NCI-H2081 (cell line): ENCODE results near the gene MTNR1A.

Experiments
- DNase-seq, 2 experiments: peaks; one replicate each; lab custom pipeline; 2025; lab: John Stamatoyannopoulos, UW

MTNR1A gene

DNA sequence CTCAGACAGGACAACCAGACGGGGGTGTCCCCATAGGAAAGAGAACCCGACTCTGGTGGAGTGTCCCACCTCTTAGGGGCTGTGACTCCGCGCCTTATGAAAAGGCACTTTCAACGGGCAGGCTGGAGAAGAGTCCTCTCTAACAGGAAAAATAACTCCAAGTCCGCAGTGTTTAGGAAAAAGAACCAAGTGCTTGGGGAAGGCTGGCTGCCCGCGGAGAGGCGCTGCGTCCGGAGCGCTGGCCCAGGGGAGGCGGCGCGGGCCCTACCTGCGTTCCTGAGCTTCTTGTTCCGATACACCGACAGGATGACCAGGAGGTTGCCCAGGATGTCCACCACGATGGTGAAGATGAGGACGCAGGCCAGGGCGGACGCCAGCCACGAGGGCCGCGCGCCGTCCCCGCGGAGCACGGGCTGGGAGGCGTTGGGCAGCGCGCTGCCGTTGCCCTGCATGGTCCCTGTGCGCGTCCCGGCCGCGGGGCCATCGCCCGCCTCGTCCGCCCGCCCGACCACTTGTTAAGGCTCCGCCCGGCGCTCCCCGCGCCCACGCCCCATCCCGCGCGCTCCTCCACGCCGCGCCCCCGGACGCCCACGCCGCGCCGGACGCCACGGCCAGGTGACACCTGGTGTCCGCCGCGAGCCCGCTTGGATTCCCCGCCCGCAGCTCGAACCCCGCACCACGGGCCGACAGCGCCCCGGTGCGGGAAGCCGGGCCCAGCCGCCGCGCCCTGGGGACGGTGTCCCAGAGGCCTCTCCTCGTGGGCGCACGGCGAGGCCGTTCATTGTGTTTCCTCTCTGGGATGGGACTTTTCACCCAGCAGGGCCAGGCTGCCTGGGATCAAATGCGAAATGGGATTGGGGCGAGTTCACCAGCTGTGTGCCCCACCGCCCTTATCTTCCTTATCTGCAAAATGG lies at the start of gene MTNR1A:
TSS of gene MTNR1A (minus strand) at position 654 of the 914 bp plus-strand sequence. CDS start at position 452, 202 bp downstream.
- no peak for DNase-seq

- no peak for DNase-seq
Observed at GRCh38 chr4:186604124-186604807, 48.9 kb upstream of the MTNR1A start.

GRCh38 chr4:186602978-186603377 lies 47.6 kb upstream of the MTNR1A start:
- DNase-seq: no peak

DNA sequence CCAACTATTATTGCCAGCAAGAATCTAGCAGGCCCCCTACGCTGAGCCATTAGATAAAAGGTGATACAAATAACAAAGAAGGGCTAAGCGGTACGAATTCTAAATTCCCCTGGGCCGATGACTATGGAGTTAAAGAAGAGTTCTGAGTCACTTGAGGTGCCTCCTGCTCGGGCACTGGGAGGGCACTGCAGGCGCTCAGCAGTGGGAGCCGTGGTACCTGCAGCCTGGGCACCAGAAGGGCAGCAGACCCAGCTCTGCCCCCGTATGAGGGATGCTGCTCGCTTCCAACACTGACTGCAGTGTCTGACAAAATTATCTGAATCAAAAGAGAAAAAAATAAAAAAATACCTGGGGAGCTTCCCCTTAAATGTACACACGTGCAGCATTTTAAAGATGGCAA lies 44.1 kb upstream of the MTNR1A start:
- DNase-seq: no peak

- DNase-seq: no peak
Observed at GRCh38 chr4:186598686-186599085, 43.3 kb upstream of the MTNR1A start.

DNA sequence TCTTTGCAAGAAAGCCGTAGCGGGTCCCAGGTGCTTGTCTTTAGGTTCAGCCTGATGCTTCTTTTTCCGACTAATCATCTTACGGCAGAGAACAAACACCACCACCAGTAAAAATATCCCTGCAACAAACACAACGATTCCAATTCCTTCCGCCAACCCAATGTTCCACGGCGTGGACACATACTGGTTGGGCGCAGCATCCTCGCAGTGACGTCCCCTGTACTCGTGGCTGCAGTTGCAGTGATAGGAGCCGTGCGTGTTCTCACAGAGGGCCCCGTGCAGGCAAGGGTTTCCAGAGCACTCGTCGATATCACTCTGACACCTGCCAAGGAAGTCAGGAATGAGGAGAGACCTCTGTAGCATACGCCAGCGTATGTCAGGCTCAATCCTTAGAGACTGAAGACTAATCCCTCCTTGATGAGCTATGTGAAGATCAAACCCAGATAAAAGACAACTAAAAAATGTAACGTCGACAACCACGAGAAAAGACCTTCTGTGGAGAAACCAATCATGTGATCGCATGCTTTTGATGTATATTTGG lies 41.6 kb upstream of the MTNR1A start:
- DNase-seq: no peak

DNA sequence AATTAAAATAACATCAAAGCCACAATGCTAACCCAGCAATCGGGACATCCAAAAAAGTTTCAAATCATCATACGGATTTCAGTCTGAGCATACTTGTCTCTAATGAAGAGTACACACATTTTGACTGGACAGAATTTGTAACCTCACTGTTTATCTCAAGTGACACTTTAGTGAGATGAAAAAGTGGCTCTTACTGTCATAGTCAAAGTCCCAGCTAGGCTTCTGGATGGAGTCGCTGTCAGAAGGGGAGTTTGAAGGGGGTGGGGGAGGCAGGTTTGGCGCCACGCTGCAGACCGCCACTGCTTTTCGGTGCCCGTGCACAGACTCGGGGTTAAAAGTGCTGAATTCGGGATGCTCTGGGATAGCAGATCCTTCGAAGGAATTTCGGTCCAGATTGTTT lies 41.0 kb upstream of the MTNR1A start:
- DNase-seq: no peak

DNA sequence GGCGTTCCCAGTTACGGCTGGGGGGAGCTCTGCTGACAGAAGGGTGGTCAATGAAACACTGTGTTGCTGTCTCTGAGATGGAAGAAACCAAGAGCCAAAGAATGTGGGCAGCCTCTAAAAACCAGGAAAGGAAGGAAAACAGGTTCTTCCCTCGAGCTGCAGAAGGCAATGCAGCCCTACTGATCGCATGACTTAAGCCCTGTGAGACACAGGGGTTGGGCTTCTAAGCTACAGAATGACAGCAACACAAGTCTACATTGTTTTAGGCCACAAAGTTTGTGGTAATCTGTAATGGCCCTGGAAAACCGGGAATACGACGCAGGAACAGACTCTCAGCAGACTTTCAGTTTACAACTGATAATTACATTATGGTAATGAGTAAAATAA lies 38.2 kb upstream of the MTNR1A start:
- no peak for DNase-seq

- peak in 1 of 2 experiments; percentile 3 for DNase-seq
Observed at GRCh38 chr4:186592966-186593586, 37.7 kb upstream of the MTNR1A start.

DNA sequence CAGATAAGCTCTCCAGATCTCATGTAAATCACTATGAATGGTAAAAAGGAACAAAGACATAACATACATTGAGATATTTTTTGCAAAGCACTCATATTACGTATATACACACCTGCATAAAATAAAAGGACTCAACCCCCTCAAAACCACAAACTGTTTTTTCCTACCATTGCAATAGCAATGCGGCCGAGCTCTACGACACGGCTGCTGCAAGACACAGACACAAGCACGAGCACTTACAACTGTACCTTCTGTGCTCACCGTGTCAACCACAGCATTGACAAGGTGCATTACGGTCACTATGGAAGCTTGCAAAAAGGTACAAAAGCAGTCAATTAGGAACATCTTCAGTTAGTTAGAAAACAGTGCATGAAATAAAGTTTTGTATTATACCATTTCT lies 37.1 kb upstream of the MTNR1A start:
- DNase-seq: no peak

- DNase-seq: no peak
Observed at GRCh38 chr4:186591651-186592050, 36.3 kb upstream of the MTNR1A start.

- DNase-seq: no peak
Observed at GRCh38 chr4:186588503-186588902, 33.1 kb upstream of the MTNR1A start.

DNA sequence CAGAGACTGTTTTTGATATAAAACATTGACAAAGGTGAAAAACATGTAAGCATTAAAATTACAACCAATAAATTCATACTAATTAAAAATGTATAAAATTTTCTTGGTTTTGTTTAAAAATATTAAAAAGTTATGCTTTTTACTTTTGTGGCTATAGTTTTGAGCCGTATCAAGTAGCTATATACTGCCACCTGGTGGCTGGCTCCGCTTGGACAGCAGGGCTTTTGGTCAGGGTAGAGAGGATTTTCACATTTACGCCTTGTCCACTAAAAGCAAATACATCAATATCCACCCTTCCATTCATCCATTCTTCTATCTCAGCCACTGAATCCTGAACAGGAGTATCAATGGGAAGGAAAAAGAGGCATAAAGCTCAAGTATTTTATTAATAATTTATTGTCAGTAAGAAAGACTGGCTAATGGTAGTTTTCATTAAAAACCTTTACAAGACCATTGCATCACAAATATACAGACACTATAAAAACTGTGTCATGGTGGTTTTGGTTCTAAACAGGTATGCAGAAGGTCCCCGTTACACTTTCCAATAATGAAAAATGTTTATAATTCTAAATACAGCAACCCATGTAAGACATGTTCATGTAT lies 32.1 kb upstream of the MTNR1A start:
- DNase-seq: peak; percentile 5 to 7

GRCh38 chr4:186586205-186586604 lies 30.8 kb upstream of the MTNR1A start:
- DNase-seq: no peak

DNA sequence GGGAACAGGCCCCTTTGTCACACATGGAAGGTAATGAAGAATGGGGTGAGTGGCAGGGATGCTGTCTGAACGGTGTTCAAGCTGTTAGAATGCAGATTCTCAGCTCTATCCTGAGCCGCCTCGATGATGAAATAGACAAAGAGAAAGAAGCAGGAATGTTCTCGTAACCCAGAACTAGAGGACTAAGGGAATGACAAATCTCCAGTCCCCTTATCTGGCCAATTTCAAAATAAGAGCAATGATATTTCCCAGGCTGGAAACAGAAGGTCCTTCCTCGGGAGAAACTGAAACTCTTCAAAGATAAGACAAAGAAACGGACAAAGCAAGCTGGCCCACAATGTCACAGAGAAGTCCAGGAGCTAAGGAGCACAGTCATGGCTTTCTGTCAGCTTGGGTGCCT lies 29.5 kb upstream of the MTNR1A start:
- no peak for DNase-seq

- no peak for DNase-seq
Observed at GRCh38 chr4:186581421-186581820, 26.1 kb upstream of the MTNR1A start.

DNA sequence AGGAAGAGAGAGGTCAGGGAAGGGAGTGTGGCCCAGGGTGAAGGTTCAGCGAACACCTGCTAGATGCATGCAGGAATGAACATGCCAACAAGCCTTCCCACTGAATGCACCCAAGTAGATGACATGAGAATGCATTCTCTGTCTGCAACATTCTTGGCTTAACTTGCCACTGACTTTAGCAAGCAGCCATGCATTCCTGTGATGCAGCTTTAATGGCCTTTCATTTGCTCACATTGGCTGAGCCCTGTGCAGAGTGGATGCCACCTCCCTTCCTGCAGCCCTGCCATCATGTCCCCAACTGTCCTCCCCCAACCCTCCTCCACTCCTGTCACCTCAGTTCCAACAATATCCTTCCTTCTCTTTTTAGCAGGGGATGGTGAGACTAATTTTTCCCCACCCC lies 25.3 kb upstream of the MTNR1A start:
- DNase-seq: no peak

DNA sequence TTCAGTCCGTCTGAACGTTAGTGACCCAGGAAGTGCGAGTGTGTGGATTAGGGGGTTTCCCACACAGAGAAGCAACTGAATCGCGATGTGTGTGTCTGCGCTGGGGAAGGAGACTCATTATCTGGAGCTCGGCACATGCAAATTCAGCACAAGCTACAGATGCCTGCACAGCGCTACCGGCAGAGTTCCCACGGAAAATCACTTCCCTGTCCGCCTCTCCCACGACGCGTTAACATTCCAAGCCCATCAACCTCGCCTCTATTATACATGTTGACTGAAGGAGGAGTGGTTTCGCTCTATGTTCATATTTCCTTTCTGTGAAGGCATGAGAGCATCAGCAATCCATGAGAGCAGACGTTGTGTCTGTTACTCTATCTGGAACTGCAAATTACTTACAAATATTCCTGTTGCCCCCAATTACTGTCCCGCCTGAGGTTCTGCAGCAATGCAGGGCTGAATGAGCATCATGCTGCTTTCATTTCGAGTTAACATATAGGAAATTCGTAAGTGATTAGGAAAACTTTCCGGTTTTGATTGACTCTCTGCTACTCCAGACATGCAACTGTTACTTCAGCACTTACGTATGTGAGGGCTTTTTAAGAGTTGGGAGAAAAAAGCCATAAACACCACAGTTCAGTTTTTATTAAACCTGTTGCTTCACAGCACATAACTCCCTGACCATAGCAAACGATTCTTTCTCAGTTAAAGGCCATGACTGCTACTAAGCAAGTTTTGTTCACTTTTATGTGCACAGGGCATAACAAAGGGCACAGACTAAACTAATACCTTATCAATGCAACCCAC lies 15.0 kb upstream of the MTNR1A start:
- no peak for DNase-seq

GRCh38 chr4:186569533-186570192 lies 14.3 kb upstream of the MTNR1A start:
- DNase-seq: no peak

- DNase-seq: no peak
Observed at GRCh38 chr4:186566068-186566467, 10.7 kb upstream of the MTNR1A start.

DNA sequence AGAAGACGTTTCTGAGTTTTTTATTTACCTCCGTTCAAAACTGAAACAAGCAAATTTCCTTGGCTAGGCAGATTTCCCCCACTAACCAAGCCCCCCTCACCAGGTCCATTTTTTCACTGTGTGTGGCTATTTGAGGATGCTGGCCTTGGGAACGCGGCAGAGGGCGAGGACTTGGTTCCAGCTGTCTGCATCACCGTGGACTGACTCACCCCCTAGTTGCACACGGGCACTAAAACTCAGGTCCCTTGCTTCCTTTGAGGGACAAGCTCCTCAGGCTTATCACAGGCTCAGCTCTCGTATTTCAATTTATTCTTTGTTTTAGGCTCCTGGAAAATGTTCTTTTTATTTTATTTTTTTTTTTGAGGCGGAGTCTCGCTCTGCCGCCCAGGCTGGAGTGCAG lies 8.4 kb upstream of the MTNR1A start:
- no peak for DNase-seq
